HEK293 (cell line): ENCODE measurements around the gene PARD6G.

Experiments
- CTCF ChIA-PET: fragments of 350-600 bp; formaldehyde crosslinking; extraction: SDS; loops from one replicate; lab custom pipeline; 2021; ENCODE audit warnings: antibody characterized with exemption; lab: Yijun Ruan, JAX
- POLR2A ChIA-PET: fragments of 300-600 bp; formaldehyde crosslinking; extraction: SDS; loops from one replicate; lab custom pipeline; 2020; ENCODE audit warnings: antibody characterized with exemption, inconsistent platforms; lab: Yijun Ruan, JAX
- H3K27ac ChIP-seq: fragments of 200-500 bp; sonication (Bioruptor generic); 2 replicates; pipeline ENCODE4 v1.5.1; 2014; ENCODE audit warnings: low read depth, low read length, control low read depth, inconsistent platforms; ENCODE audit errors: extremely low read depth
- H3K36me3 ChIP-seq, 2 experiments: fragments of 200-500 bp in 1 of 2; sonication (Bioruptor generic) in 1 of 2; 1 replicate in 1 of 2; 2 replicates in 1 of 2; pipeline ENCODE4 v1.5.1; 2014 to 2017; ENCODE audit warnings: inconsistent platforms in 2 of 2, low read length in 2 of 2; ENCODE audit not compliant: control insufficient read depth in 2 of 2, insufficient read depth in 1 of 2
- H3K4me1 ChIP-seq: fragments of 200-500 bp; sonication (Bioruptor generic); 2 replicates; pipeline ENCODE4 v1.5.1; 2014; ENCODE audit warnings: mild to moderate bottlenecking, low read length, inconsistent platforms; ENCODE audit not compliant: control insufficient read depth, insufficient read depth
- H3K4me3 ChIP-seq: 2 replicates; pipeline ENCODE4 v1.5.1; 2011; ENCODE audit warnings: low read depth, mild to moderate bottlenecking, control low read depth, low read length, moderate library complexity
- H3K9me3 ChIP-seq: fragments of 200-500 bp; sonication (Bioruptor generic); 2 replicates; pipeline ENCODE4 v1.5.1; 2014; ENCODE audit warnings: low read depth, low read length, inconsistent platforms; ENCODE audit not compliant: control insufficient read depth, insufficient read depth
- GLIS1 ChIP-seq: fragments of 450-650 bp; formaldehyde crosslinking; IDR thresholded peaks from 2 replicates; pipeline ENCODE4 v1.5.1; 2016; ENCODE audit warnings: missing biosample characterization, missing genetic modification characterization
- PRDM1 ChIP-seq: fragments of 450-650 bp; formaldehyde crosslinking; IDR thresholded peaks from 2 replicates; pipeline ENCODE4; 2016; ENCODE audit warnings: missing biosample characterization, missing genetic modification characterization
- ZBTB20 ChIP-seq: fragments of 450-650 bp; formaldehyde crosslinking; IDR thresholded peaks from 2 replicates; pipeline ENCODE4 v1.5.1; 2016; ENCODE audit warnings: missing biosample characterization, missing genetic modification characterization
- ZFP69B ChIP-seq: fragments of 450-650 bp; formaldehyde crosslinking; IDR thresholded peaks from 2 replicates; pipeline ENCODE4 v1.5.1; 2016; ENCODE audit warnings: missing biosample characterization, missing genetic modification characterization
- ZIC2 ChIP-seq: fragments of 450-650 bp; formaldehyde crosslinking; IDR thresholded peaks from 2 replicates; pipeline ENCODE4 v1.5.1; 2016; ENCODE audit warnings: missing biosample characterization, missing genetic modification characterization
- ZNF133 ChIP-seq: fragments of 450-650 bp; formaldehyde crosslinking; IDR thresholded peaks from 2 replicates; pipeline ENCODE4 v1.5.1; 2016; ENCODE audit warnings: missing biosample characterization, missing genetic modification characterization
- ZNF155 ChIP-seq: fragments of 450-650 bp; formaldehyde crosslinking; IDR thresholded peaks from 2 replicates; pipeline ENCODE4 v1.5.1; 2016; ENCODE audit warnings: missing biosample characterization, missing genetic modification characterization
- ZNF174 ChIP-seq: fragments of 450-650 bp; formaldehyde crosslinking; IDR thresholded peaks from 2 replicates; pipeline ENCODE4 v1.5.0; 2017; ENCODE audit warnings: missing biosample characterization, mild to moderate bottlenecking, missing genetic modification characterization
- ZNF211 ChIP-seq: fragments of 450-650 bp; formaldehyde crosslinking; IDR thresholded peaks from 2 replicates; pipeline ENCODE4 v1.5.1; 2016; ENCODE audit warnings: low read depth, missing biosample characterization, missing genetic modification characterization
- ZNF221 ChIP-seq: fragments of 450-650 bp; formaldehyde crosslinking; IDR thresholded peaks from 2 replicates; pipeline ENCODE4 v1.5.1; 2017; ENCODE audit warnings: missing biosample characterization, missing genetic modification characterization, borderline replicate concordance
- ZNF24 ChIP-seq: fragments of 450-650 bp; formaldehyde crosslinking; IDR thresholded peaks from 2 replicates; pipeline ENCODE4 v1.5.1; 2016; ENCODE audit warnings: missing biosample characterization, missing genetic modification characterization
- ZNF350 ChIP-seq: fragments of 450-650 bp; formaldehyde crosslinking; IDR thresholded peaks from 2 replicates; pipeline ENCODE4 v1.5.0; 2017; ENCODE audit warnings: missing biosample characterization, mild to moderate bottlenecking, missing genetic modification characterization
- ZNF37A ChIP-seq: fragments of 450-650 bp; IDR thresholded peaks from 2 replicates; pipeline ENCODE4 v1.5.1; 2018; ENCODE audit warnings: missing biosample characterization, missing genetic modification characterization
- ZNF654 ChIP-seq: fragments of 450-650 bp; formaldehyde crosslinking; IDR thresholded peaks from 2 replicates; pipeline ENCODE4 v1.5.1; 2016; ENCODE audit warnings: low read depth, missing biosample characterization, missing genetic modification characterization
- ZNF660 ChIP-seq: fragments of 450-650 bp; IDR thresholded peaks from 2 replicates; pipeline ENCODE4 v1.5.1; 2018; ENCODE audit warnings: missing biosample characterization, mild to moderate bottlenecking, missing genetic modification characterization
- ZNF785 ChIP-seq: fragments of 450-650 bp; formaldehyde crosslinking; IDR thresholded peaks from 2 replicates; pipeline ENCODE4 v1.5.1; 2016; ENCODE audit warnings: missing biosample characterization, missing genetic modification characterization
- TF ChIP-seq, protein P1 (sequence below): fragments of 450-650 bp; formaldehyde crosslinking; IDR thresholded peaks from 2 replicates; pipeline ENCODE4 v1.5.1; 2016; ENCODE audit warnings: missing biosample characterization, missing genetic modification characterization, low read depth
- TF ChIP-seq, protein P2 (sequence below): fragments of 450-650 bp; formaldehyde crosslinking; IDR thresholded peaks from 2 replicates; pipeline ENCODE4 v1.5.1; 2016; ENCODE audit warnings: missing biosample characterization, missing genetic modification characterization
- TF ChIP-seq, protein P3 (sequence below): fragments of 450-650 bp; formaldehyde crosslinking; IDR thresholded peaks from 2 replicates; pipeline ENCODE4 v1.5.1; 2016; ENCODE audit warnings: missing biosample characterization, missing genetic modification characterization, borderline replicate concordance

PARD6G gene

DNA sequence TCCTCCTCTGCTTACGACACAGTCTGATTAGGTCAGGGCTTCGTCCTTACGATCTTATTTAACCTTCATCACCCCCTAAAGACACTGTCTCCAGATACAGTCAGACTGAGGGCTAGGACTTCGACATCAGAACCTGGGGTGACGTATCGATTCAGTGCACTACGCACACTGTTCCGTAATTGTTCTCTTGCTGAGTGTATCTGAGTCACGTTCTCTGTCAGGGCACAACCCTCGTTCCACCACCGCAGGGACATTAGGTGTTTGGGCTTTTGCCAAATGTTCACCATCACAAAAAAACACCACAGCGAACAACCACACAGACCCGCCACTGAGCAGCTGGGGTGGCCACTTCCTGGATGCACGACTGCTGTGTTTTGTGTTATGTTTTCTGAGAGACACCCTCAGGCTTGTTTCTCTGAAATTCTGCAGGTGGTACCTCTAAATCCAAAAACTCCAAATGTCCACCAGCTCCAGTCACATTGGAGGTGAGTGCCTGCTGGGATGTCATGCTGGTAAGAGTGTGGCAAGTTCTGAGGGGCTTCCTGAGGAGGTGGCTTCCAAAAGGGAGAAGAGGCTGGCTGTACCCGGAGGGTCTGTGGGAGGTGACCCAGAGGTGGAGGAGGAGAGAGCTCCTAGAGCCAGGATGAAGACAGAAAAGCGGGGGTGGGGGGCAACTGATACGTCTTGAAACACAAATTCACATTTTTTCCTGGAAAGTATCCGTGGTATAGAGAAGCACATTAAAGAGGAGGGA lies 71.7 kb downstream of the PARD6G start:
- POLR2A ChIA-PET, result no interaction called here
- Histone ChIP-seq H3K27ac (no peak overlapping the region), H3K4me3 (no peak overlapping the region), H3K36me3 (no peaks in the 10 kb centered on the region), H3K4me1 (no peaks in the 10 kb centered on the region), H3K9me3 (no peaks in the 10 kb centered on the region)
- CTCF ChIA-PET, result interaction anchor here (0.8 to 2.0 kb wide), 3 partner anchors 18 to 81 kb away, joined by 4 to 6 read pairs (median 4); no protein-coding TSS in a partner anchor
- peak; percentile 39; the same call in 1 of the 2 replicates for TF ChIP-seq ZIC2 (tag by site-specific recombination)
- TF ChIP-seq ZNF24 (tag by site-specific recombination), result no peak

DNA sequence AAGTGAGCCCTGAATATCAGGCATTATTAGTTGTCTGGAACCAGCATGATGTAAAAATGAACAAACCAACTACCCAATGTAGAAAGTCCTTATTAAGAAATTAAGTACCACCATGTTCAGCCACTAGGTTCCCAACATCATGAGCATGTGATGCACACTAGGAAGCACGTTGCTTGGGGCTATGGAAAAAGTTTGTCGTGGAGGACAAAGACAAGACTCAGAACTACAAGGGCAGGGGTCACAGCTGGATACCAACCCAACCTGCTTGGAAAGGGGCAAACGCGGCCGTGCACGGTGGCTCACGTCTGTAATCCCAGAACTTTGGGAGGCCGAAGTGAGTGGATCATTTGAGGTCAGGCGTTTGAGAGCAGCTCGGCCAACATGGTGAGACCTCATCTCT lies 74.3 kb downstream of the PARD6G start:
- ChIA-PET CTCF (interaction anchor here (0.6 to 1.1 kb wide), 4 partner anchors 9 to 122 kb away, joined by 3 to 5 read pairs (median 3); no protein-coding TSS in a partner anchor), POLR2A (no interaction called here)
- Histone ChIP-seq H3K27ac (no peak overlapping the region), H3K4me1 (no peaks in the 10 kb centered on the region), H3K9me3 (no peaks in the 10 kb centered on the region), H3K4me3 (no peak overlapping the region), H3K36me3 (no peaks in the 10 kb centered on the region)
- TF ChIP-seq, protein P1, sequence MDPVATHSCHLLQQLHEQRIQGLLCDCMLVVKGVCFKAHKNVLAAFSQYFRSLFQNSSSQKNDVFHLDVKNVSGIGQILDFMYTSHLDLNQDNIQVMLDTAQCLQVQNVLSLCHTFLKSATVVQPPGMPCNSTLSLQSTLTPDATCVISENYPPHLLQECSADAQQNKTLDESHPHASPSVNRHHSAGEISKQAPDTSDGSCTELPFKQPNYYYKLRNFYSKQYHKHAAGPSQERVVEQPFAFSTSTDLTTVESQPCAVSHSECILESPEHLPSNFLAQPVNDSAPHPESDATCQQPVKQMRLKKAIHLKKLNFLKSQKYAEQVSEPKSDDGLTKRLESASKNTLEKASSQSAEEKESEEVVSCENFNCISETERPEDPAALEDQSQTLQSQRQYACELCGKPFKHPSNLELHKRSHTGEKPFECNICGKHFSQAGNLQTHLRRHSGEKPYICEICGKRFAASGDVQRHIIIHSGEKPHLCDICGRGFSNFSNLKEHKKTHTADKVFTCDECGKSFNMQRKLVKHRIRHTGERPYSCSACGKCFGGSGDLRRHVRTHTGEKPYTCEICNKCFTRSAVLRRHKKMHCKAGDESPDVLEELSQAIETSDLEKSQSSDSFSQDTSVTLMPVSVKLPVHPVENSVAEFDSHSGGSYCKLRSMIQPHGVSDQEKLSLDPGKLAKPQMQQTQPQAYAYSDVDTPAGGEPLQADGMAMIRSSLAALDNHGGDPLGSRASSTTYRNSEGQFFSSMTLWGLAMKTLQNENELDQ (tag by site-specific recombination), result no peak
- TF ChIP-seq ZNF37A (tag by site-specific recombination) (no peak), GLIS1 (no peak), ZNF350 (no peak)
- TF ChIP-seq, protein P2, sequence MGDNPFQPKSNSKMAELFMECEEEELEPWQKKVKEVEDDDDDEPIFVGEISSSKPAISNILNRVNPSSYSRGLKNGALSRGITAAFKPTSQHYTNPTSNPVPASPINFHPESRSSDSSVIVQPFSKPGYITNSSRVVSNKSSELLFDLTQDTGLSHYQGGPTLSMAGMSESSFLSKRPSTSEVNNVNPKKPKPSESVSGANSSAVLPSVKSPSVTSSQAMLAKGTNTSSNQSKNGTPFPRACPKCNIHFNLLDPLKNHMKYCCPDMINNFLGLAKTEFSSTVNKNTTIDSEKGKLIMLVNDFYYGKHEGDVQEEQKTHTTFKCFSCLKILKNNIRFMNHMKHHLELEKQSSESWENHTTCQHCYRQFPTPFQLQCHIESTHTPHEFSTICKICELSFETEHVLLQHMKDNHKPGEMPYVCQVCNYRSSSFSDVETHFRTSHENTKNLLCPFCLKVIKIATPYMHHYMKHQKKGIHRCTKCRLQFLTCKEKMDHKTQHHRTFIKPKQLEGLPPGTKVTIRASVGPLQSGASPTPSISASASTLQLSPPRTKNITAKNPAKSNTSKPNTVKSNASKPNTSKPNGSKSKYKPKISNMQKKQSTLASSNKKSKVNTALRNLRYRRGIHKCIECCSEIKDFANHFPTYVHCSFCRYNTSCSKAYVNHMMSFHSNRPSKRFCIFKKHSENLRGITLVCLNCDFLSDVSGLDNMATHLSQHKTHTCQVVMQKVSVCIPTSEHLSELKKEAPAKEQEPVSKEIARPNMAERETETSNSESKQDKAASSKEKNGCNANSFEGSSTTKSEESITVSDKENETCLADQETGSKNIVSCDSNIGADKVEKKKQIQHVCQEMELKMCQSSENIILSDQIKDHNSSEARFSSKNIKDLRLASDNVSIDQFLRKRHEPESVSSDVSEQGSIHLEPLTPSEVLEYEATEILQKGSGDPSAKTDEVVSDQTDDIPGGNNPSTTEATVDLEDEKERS, result no peak

DNA sequence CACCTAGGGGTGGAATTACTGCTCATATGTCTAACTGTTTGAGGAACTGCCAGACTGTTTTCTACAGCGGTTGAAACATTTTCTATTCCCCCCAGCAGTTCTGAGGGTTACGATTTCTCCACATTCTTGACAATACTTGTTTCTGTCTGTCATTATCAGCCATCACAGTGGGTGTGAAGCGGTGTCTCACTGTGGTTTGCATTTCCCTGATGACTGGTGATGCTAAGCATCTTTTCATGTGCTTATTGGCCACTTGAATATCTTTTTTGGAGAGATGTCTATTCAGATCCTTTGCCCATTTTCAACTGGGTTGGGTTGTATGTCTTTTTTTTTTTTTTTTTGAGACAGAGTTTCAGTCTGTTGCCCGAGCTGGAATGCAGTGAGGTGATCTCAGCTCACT lies 75.3 kb downstream of the PARD6G start:
- Histone ChIP-seq H3K4me1 (no peaks in the 10 kb centered on the region), H3K36me3 (no peaks in the 10 kb centered on the region), H3K27ac (no peak overlapping the region), H3K4me3 (no peak overlapping the region), H3K9me3 (no peaks in the 10 kb centered on the region)
- CTCF ChIA-PET, result interaction anchor here (0.6 to 1.9 kb wide), 4 partner anchors 10 to 138 kb away, joined by 3 to 5 read pairs (median 4); partner anchors contain the start of gene RBFA
- POLR2A ChIA-PET, result no interaction called here
- TF ChIP-seq ZNF155 (tag by site-specific recombination) (no peak), ZNF174 (tag by site-specific recombination) (no peak), ZNF660 (no peak), ZNF133 (tag by site-specific recombination) (no peak), ZFP69B (tag by site-specific recombination) (no peak), ZNF654 (tag by site-specific recombination) (no peak), ZBTB20 (tag by site-specific recombination) (no peak), PRDM1 (tag by site-specific recombination) (no peak), ZNF785 (tag by site-specific recombination) (no peak), ZNF211 (no peak), ZNF221 (tag by site-specific recombination) (no peak)
- TF ChIP-seq, protein P3, sequence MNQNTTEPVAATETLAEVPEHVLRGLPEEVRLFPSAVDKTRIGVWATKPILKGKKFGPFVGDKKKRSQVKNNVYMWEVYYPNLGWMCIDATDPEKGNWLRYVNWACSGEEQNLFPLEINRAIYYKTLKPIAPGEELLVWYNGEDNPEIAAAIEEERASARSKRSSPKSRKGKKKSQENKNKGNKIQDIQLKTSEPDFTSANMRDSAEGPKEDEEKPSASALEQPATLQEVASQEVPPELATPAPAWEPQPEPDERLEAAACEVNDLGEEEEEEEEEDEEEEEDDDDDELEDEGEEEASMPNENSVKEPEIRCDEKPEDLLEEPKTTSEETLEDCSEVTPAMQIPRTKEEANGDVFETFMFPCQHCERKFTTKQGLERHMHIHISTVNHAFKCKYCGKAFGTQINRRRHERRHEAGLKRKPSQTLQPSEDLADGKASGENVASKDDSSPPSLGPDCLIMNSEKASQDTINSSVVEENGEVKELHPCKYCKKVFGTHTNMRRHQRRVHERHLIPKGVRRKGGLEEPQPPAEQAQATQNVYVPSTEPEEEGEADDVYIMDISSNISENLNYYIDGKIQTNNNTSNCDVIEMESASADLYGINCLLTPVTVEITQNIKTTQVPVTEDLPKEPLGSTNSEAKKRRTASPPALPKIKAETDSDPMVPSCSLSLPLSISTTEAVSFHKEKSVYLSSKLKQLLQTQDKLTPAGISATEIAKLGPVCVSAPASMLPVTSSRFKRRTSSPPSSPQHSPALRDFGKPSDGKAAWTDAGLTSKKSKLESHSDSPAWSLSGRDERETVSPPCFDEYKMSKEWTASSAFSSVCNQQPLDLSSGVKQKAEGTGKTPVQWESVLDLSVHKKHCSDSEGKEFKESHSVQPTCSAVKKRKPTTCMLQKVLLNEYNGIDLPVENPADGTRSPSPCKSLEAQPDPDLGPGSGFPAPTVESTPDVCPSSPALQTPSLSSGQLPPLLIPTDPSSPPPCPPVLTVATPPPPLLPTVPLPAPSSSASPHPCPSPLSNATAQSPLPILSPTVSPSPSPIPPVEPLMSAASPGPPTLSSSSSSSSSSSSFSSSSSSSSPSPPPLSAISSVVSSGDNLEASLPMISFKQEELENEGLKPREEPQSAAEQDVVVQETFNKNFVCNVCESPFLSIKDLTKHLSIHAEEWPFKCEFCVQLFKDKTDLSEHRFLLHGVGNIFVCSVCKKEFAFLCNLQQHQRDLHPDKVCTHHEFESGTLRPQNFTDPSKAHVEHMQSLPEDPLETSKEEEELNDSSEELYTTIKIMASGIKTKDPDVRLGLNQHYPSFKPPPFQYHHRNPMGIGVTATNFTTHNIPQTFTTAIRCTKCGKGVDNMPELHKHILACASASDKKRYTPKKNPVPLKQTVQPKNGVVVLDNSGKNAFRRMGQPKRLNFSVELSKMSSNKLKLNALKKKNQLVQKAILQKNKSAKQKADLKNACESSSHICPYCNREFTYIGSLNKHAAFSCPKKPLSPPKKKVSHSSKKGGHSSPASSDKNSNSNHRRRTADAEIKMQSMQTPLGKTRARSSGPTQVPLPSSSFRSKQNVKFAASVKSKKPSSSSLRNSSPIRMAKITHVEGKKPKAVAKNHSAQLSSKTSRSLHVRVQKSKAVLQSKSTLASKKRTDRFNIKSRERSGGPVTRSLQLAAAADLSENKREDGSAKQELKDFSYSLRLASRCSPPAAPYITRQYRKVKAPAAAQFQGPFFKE (tag by site-specific recombination), result no peak
